Smooth muscle cell of the umbilical artery (primary cell): ENCODE data around the gene TMEM35A. TPM values are rescaled to one million over a fixed set of nuclear protein-coding genes. Genes with fewer than 3 reads are reported as not detected.

Experiments used
- total RNA-seq: library from RNA; depleted of rRNA; stranded (reverse); fragments of >200 nt; gene quantifications from 2 replicates; pipeline ENCODE4 v1.2.3, GENCODE V29; 2014

Gene TMEM35A, protein sequence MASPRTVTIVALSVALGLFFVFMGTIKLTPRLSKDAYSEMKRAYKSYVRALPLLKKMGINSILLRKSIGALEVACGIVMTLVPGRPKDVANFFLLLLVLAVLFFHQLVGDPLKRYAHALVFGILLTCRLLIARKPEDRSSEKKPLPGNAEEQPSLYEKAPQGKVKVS
- total RNA-seq, result 4.2 and 10.1 TPM in 2 replicates

DNA sequence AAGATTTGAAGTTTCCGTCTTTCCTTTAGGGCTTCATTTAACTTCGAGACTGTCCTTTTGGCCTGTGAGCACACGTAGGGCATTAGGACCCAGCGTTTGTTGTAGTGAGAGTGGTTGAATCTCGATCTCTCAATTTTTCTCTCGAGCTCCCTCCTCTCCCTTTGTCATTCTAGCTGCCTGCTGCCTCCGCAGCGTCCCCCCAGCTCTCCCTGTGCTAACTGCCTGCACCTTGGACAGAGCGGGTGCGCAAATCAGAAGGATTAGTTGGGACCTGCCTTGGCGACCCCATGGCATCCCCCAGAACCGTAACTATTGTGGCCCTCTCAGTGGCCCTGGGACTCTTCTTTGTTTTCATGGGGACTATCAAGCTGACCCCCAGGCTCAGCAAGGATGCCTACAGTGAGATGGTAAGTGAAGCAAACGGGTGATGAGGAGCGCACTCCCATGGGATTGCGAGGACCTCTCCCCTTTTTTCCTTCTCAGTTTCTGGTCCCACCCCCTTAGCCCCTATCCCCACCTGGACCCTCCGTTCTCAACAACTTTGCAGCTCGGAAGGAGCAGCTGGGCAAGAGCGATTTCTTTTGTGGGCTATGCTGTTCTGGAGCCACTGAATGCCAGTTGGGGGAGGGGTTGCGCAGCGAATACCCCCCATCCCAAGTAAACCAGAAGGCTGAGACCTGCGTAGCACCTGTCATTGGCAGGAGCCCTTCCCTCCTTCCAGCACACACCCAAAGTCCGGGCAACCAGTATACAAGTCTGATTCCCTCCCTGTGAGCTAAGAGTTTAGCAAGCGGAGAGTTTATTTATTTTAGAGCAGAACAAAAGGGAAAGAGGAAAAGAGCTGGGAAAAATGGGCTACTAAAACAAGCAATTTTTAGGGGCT, at the start of gene TMEM35A:
TSS of gene TMEM35A (plus strand) at position 164 of the 883 bp plus-strand sequence. CDS start at position 288, 124 bp downstream.

DNA sequence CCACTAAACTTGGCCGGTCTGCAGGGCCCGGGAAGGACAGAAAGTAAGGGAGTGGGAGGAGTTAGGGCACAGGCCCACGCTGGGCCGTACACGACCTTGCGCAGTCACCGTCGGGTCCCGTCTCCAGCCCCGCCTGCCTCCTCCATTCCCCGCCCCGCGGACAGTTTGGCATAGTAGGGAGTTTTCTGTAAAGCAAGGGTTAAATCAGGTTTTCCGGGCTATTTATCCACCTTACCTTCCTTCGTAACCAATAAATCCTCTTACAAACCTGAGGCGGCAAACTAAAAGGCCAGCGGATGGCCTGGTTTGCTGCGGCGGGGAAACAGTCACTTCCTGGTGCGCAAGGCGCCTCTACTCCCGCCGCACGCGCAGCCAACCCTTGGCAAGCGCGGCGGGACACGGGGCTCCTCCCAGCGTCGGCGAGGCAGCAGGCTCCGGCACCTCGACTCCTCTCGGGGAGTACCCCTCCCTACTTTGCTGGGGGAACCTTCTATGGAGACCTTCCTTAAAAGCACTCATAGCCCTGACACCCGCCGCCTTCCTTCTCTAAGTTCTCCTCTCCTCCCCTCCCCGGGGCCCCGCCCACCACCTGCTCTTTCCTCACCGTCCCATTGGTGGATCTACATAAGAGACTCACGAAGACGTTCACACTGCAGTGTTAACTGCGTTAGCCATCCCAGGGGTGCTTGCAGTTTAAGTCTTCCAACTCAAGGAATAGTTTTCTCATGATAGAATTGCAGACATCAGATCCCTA, 27.0 kb upstream of the TMEM35A start, which contains the start of gene TRMT2B:
TSS of gene TRMT2B (minus strand) at position 563 of the 754 bp plus-strand sequence. CDS start 9,822 bp downstream, outside the sequence.

DNA sequence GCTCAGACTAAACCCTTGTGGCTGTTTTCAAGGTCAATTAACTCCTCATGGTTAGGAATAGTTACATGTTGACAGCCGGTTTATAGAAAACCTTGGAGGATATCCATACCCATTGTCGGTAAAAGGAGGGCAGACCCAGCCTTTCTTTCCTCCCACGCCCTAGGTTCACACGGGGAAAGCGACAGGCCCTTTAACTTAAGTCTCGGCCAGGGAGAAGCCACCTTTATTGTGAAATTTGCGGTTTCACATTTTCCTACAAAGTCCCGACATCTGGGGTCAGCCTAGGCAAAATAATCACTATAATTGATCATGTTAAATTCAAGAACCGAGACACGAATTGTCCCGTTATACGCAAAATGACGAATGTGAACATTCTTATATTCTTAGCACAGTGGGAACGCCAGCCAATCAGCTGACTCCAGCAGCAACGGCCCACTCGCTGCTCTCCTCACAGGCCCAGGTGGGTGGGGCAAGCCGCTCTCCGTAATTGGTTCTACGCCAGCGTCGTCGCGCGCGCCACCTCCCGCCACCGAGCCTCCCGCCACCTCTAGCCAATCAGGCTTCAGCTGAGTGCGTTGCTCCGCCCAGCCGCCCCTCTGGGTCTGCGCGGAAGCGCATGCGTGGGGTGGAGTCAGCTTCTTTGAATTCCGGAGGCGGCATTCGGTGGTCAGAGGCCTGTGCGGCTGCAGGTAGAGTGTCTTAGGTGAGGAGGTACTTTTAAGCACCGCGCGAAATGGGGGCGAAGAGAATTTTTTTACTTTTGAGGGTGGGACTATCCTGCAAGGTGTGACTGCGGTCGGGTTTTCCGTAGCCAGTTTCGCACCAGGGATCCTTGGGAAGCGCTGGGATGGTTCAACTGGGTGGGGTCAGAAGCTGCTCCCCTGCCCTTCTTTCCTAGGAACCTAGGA, 19.1 kb downstream of the TMEM35A start, which contains the start of gene CENPI:
TSS of gene CENPI (plus strand) at position 659 of the 908 bp plus-strand sequence. CDS start 2,867 bp downstream, outside the sequence.

Other genes with a start within 250 kb of the TMEM35A start
- not detected in 2 replicates for gene NOX1, start 204.5 kb upstream of the TMEM35A start, total RNA-seq
- under 0.01 and 0.14 TPM in 2 replicates for gene XKRX, start 150.0 kb upstream of the TMEM35A start, total RNA-seq
- gene ARL13A, start 109.2 kb upstream of the TMEM35A start, total RNA-seq, result not detected in 2 replicates
- 9.8 and 16.7 TPM in 2 replicates for gene TRMT2B, start 26.8 kb upstream of the TMEM35A start, total RNA-seq
- gene CENPI, start 19.3 kb downstream of the TMEM35A start, total RNA-seq, result 3.0 and 15.8 TPM in 2 replicates
- gene DRP2, start 140.9 kb downstream of the TMEM35A start, total RNA-seq, result 2.4 and 2.6 TPM in 2 replicates
- gene TAF7L, start 212.5 kb downstream of the TMEM35A start, total RNA-seq, result 0.59 and 0.65 TPM in 2 replicates